GM23248 (cell line): ENCODE data around the gene FSD1L. TPM values are rescaled to one million over a fixed set of nuclear protein-coding genes. Genes with fewer than 3 reads are reported as not detected.
A peak's percentile ranks its signal among the peaks of the same experiment; 100 is the strongest.

Experiments
- DNase-seq: peaks from one replicate; pipeline ENCODE4 v3.0.0-alpha.2; 2015
- H2AFZ ChIP-seq: fragments of 200-600 bp; sonication (generic); 2 replicates; pipeline ENCODE4 v1.6.1; 2016; ENCODE audit warnings: antibody characterized with exemption
- H3F3A ChIP-seq: fragments of 200-600 bp; sonication (generic); 2 replicates; pipeline ENCODE4 v1.6.1; 2016; ENCODE audit warnings: mild to moderate bottlenecking, antibody characterized with exemption, mixed run types; ENCODE audit not compliant: insufficient read depth
- H3K27ac ChIP-seq: fragments of 200-600 bp; sonication (generic); 2 replicates; pipeline ENCODE4 v1.5.1; 2016; ENCODE audit warnings: mild to moderate bottlenecking
- H3K27me3 ChIP-seq: fragments of 200-600 bp; sonication (generic); replicated peaks from 2 replicates; pipeline ENCODE4 v1.6.1; 2016; ENCODE audit warnings: mild to moderate bottlenecking; ENCODE audit not compliant: insufficient read depth
- H3K36me3 ChIP-seq: fragments of 200-600 bp; sonication (generic); 2 replicates; pipeline ENCODE4 v1.6.1; 2016; ENCODE audit warnings: low read depth, mild to moderate bottlenecking
- H3K4me1 ChIP-seq: fragments of 200-600 bp; sonication (generic); 2 replicates; pipeline ENCODE4 v1.6.1; 2016; ENCODE audit warnings: mild to moderate bottlenecking; ENCODE audit not compliant: insufficient read depth
- H3K4me2 ChIP-seq: fragments of 200-600 bp; sonication (generic); one replicate; pipeline ENCODE4 v1.6.1; 2016; ENCODE audit warnings: mild to moderate bottlenecking; ENCODE audit not compliant: unreplicated experiment
- H3K4me3 ChIP-seq: fragments of 200-600 bp; sonication (generic); 2 replicates; pipeline ENCODE4 v1.5.1; 2016; ENCODE audit warnings: mild to moderate bottlenecking
- H3K79me2 ChIP-seq: fragments of 200-600 bp; sonication (generic); 2 replicates; pipeline ENCODE4 v1.6.1; 2016; ENCODE audit warnings: mild to moderate bottlenecking; ENCODE audit not compliant: insufficient read depth
- H3K9ac ChIP-seq: fragments of 200-600 bp; sonication (generic); 2 replicates; pipeline ENCODE4 v1.6.1; 2016; ENCODE audit warnings: mild to moderate bottlenecking
- H3K9me2 ChIP-seq: fragments of 200-600 bp; sonication (generic); 2 replicates; pipeline ENCODE4 v1.6.1; 2016; ENCODE audit warnings: mixed run types, mild to moderate bottlenecking, moderate library complexity; ENCODE audit not compliant: insufficient read depth
- H3K9me3 ChIP-seq: fragments of 200-600 bp; sonication (generic); one replicate; pipeline ENCODE4 v1.6.1; 2017; ENCODE audit warnings: low read depth
- H4K20me1 ChIP-seq: fragments of 200-600 bp; sonication (generic); 2 replicates; pipeline ENCODE4 v1.6.0; 2016; ENCODE audit not compliant: insufficient read depth
- EZH2 ChIP-seq: fragments of 200-600 bp; sonication (generic); IDR thresholded peaks from 2 replicates; pipeline ENCODE4 v1.6.1; 2018; ENCODE audit warnings: antibody characterized with exemption, mild to moderate bottlenecking; ENCODE audit not compliant: insufficient read depth, poor library complexity, severe bottlenecking
- EZH2phosphoT487 ChIP-seq: fragments of 200-600 bp; sonication (generic); IDR thresholded peaks from 2 replicates; pipeline ENCODE4 v1.6.1; 2018; ENCODE audit warnings: antibody characterized with exemption, moderate library complexity, mild to moderate bottlenecking, low read depth; ENCODE audit not compliant: insufficient read depth
- WGBS, 2 experiments: methylation state at CpG; one replicate each; pipeline ENCODE4 v1.1.6; 2015 to 2017; ENCODE audit warnings: low lambda C conversion rate in 2 of 2, low coverage in 1 of 2; ENCODE audit errors: missing lambda C conversion rate in 2 of 2; 5-methylcytosine and 5-hydroxymethylcytosine counted together
- in situ Hi-C: fragments of 300-500 bp; cut with MboI; formaldehyde crosslinking; loops from 2 replicates; pipeline ENCODE4 v1.15.0; 2020
- polyA plus RNA-seq: library from polyadenylated mRNA; unstranded; fragments of >200 nt; fragmentation: Nextera tagmentation; extraction: Ambion mirVana; gene quantifications from 2 replicates; pipeline ENCODE4 v1.2.1, GENCODE V29; 2016
- total RNA-seq: library from RNA; depleted of rRNA; stranded (reverse); fragments of >200 nt; shearing (Covaris generic); gene quantifications from 2 replicates; pipeline ENCODE4 v1.2.3, GENCODE V29; 2014

FSD1L gene
- total and polyA plus RNA-seq, 2 experiments from 2014 or later = 2.7 TPM

GRCh38 chr9:105502276-105502675, 54.4 kb downstream of the FSD1L start:
- Histone ChIP-seq H2AFZ (no peak overlapping the region), H3K4me1 (peaks cover 6% of the 10 kb centered on the region; the same call in 1 of the 2 replicates), H3K4me2 (no peak overlapping the region), H3K36me3 (peaks cover 4% of the 10 kb centered on the region; the same call in 1 of the 2 replicates), H3K27ac (no peak overlapping the region), H4K20me1 (no peaks in the 10 kb centered on the region), H3K79me2 (peaks cover 57% of the 10 kb centered on the region), H3K27me3 (no peaks in the 10 kb centered on the region), H3K9me3 (no peaks in the 10 kb centered on the region), H3F3A (no peaks in the 10 kb centered on the region), H3K9me2 (no peaks in the 10 kb centered on the region), H3K9ac (no peak overlapping the region), H3K4me3 (no peak overlapping the region)
- DNase-seq = no peak
- TF ChIP-seq EZH2 (no peak), EZH2phosphoT487 (no peak)
- in situ Hi-C loops = no loop called here
- WGBS, 2 experiments = 93 to 94% methylated on average over 2 of the region's 2 CpGs

GRCh38 chr9:105503881-105504280, 56.0 kb downstream of the FSD1L start:
- TF ChIP-seq EZH2 (no peak), EZH2phosphoT487 (no peak)
- peak; percentile 18 for DNase-seq
- H3K36me3 ChIP-seq = peaks cover 7% of the 10 kb centered on the region; the same call in 1 of the 2 replicates

GRCh38 chr9:105507096-105507790, 59.4 kb downstream of the FSD1L start:
- H4K20me1 ChIP-seq = no peaks in the 10 kb centered on the region
- no peaks in the 10 kb centered on the region for H3K9me2 ChIP-seq
- H3F3A ChIP-seq = peaks cover 32% of the 10 kb centered on the region
- TF ChIP-seq EZH2 (no peak), EZH2phosphoT487 (no peak)
- in situ Hi-C loops = no loop called here
- no peak for DNase-seq
- H3K27me3 ChIP-seq = no peaks in the 10 kb centered on the region
- no peak overlapping the region for H3K27ac ChIP-seq
- peaks cover 20% of the 10 kb centered on the region for H3K79me2 ChIP-seq
- no peak overlapping the region for H2AFZ ChIP-seq
- 77% methylated on average over 4 of the region's 4 CpGs for WGBS, 2 experiments
- peaks cover 10% of the 10 kb centered on the region; the same call in 1 of the 2 replicates for H3K36me3 ChIP-seq
- no peak overlapping the region for H3K4me3 ChIP-seq
- peaks cover 30% of the 10 kb centered on the region for H3K4me1 ChIP-seq
- H3K9me3 ChIP-seq = no peaks in the 10 kb centered on the region
- no peak overlapping the region for H3K4me2 ChIP-seq
- H3K9ac ChIP-seq = no peak overlapping the region

More at GRCh38 chr9:105503881-105504280, 56.0 kb downstream of the FSD1L start:
- H2AFZ ChIP-seq = no peak overlapping the region
- H3K4me2 ChIP-seq = no peak overlapping the region
- no peaks in the 10 kb centered on the region for H3K9me2 ChIP-seq
- in situ Hi-C loops = no loop called here
- no peaks in the 10 kb centered on the region for H3K9me3 ChIP-seq
- H3K4me1 ChIP-seq = peaks cover 6% of the 10 kb centered on the region; the same call in 1 of the 2 replicates
- 0 out of 2 replicates have a peak, but pooled peaks cover under 1% of the 10 kb centered on the region for H3F3A ChIP-seq
- no peaks in the 10 kb centered on the region for H3K27me3 ChIP-seq
- H4K20me1 ChIP-seq = no peaks in the 10 kb centered on the region
- no peak overlapping the region for H3K4me3 ChIP-seq
- H3K27ac ChIP-seq = no peak overlapping the region
- no peak overlapping the region for H3K9ac ChIP-seq
- peaks cover 43% of the 10 kb centered on the region for H3K79me2 ChIP-seq

GRCh38 chr9:105508530-105508929, 60.7 kb downstream of the FSD1L start:
- TF ChIP-seq EZH2phosphoT487 (no peak), EZH2 (no peak)

More at GRCh38 chr9:105508530-105508929, 60.7 kb downstream of the FSD1L start:
- no peaks in the 10 kb centered on the region for H3K9me2 ChIP-seq
- peaks cover 13% of the 10 kb centered on the region for H3K36me3 ChIP-seq
- no peak overlapping the region for H3K27ac ChIP-seq
- DNase-seq = no peak
- H3K27me3 ChIP-seq = no peaks in the 10 kb centered on the region
- no peaks in the 10 kb centered on the region for H4K20me1 ChIP-seq
- peaks cover 30% of the 10 kb centered on the region for H3K4me1 ChIP-seq
- no peaks in the 10 kb centered on the region for H3K9me3 ChIP-seq
- in situ Hi-C loops = no loop called here
- H3K4me3 ChIP-seq = no peak overlapping the region
- H3K79me2 ChIP-seq = peaks cover 20% of the 10 kb centered on the region
- no peak overlapping the region for H2AFZ ChIP-seq
- peaks cover 32% of the 10 kb centered on the region for H3F3A ChIP-seq
- no peak overlapping the region for H3K4me2 ChIP-seq
- WGBS, 2 experiments = 98 to 100% methylated on average over 2 of the region's 2 CpGs
- no peak overlapping the region for H3K9ac ChIP-seq
